HG03135 (cell line): ENCODE data around the gene PC.
"Not testable (repeated sequence)": the region's sequence is repeated elsewhere in the genome, so short reads cannot be mapped to it uniquely, and the experiment has no call there.

Experiments
- ATAC-seq: cut with Tn5 transposase; IDR thresholded peaks from one replicate; pipeline ENCODE4 v1.9.1; 2021; ENCODE audit warnings: mild to moderate bottlenecking, moderate library complexity; ENCODE audit not compliant: unreplicated experiment

The PC gene

GRCh38 chr11:66845143-66845875, 112.9 kb downstream of the PC start:
- no peak for ATAC-seq

GRCh38 chr11:66844496-66845142, 113.6 kb downstream of the PC start:
- ATAC-seq, result no peak

- no peak for ATAC-seq
Measured at GRCh38 chr11:66843776-66844495, 114.2 kb downstream of the PC start.

GRCh38 chr11:66842896-66843775, 115.0 kb downstream of the PC start, which contains the start of gene RCE1:
Gene RCE1, plus strand, starts transcription at chr11:66843441. Its CDS starts 15 bp downstream, at chr11:66843456.
- peak; percentile 75 for ATAC-seq

GRCh38 chr11:66842501-66842895, 115.7 kb downstream of the PC start:
- ATAC-seq, result no peak

GRCh38 chr11:66841861-66842260, 116.3 kb downstream of the PC start:
- no peak for ATAC-seq

- no peak for ATAC-seq
Measured at GRCh38 chr11:66840317-66841091, 117.7 kb downstream of the PC start.

GRCh38 chr11:66835768-66836405, 122.3 kb downstream of the PC start:
- no peak for ATAC-seq

- no peak for ATAC-seq
Measured at GRCh38 chr11:66834943-66835342, 123.2 kb downstream of the PC start.

- no peak for ATAC-seq
Measured at GRCh38 chr11:66834539-66834845, 123.7 kb downstream of the PC start.

GRCh38 chr11:66824573-66824972, 133.6 kb downstream of the PC start:
- ATAC-seq, result not testable (repeated sequence)

GRCh38 chr11:66823700-66824099, 134.5 kb downstream of the PC start:
- ATAC-seq, result no peak

- no peak for ATAC-seq
Measured at GRCh38 chr11:66820901-66821300, 137.3 kb downstream of the PC start.

- ATAC-seq, result no peak
Measured at GRCh38 chr11:66820381-66820780, 137.8 kb downstream of the PC start.

GRCh38 chr11:66818231-66818955, 139.8 kb downstream of the PC start:
- no peak for ATAC-seq

GRCh38 chr11:66815646-66816045, 142.5 kb downstream of the PC start:
- ATAC-seq, result no peak

- no peak for ATAC-seq
Measured at GRCh38 chr11:66814678-66815077, 143.5 kb downstream of the PC start.

- no peak for ATAC-seq
Measured at GRCh38 chr11:66810576-66811185, 147.5 kb downstream of the PC start.

- ATAC-seq, result no peak
Measured at GRCh38 chr11:66809592-66809991, 148.6 kb downstream of the PC start.
